ENCODE results near the gene MYH6. TPM values are rescaled to one million over a fixed set of nuclear protein-coding genes. Genes with fewer than 3 reads are reported as not detected.
"Not testable (repeated sequence)": the region's sequence is repeated elsewhere in the genome, so short reads cannot be mapped to it uniquely, and the experiment has no call there.

The MYH6 gene
- total and polyA plus RNA-seq, 2 donors: 0.05 to 0.25 TPM

GRCh38 chr14:23417269-23417668 lies 9.2 kb upstream of the MYH6 start:
- DNase-seq (ENCODE audit: low read depth in 6 of 9, low spot score in 9 of 9); H3K36me3 ChIP-seq (ENCODE audit: control insufficient read depth in 2 of 2, insufficient read depth in 2 of 2, low read length in 1 of 2); H3K27ac ChIP-seq (ENCODE audit: low read depth in 1 of 2, low read length in 1 of 2); H3K9me3 ChIP-seq (ENCODE audit: control insufficient read depth in 2 of 2, insufficient read depth in 1 of 2, low read length in 1 of 2); H3K4me3 ChIP-seq (ENCODE audit: low read length in 2 of 2); H3K4me1 ChIP-seq (ENCODE audit: control insufficient read depth in 2 of 2, insufficient read depth in 2 of 2, low read length in 2 of 2); H3K27me3 ChIP-seq (ENCODE audit: control insufficient read depth in 2 of 2, insufficient read depth in 1 of 2, low read length in 1 of 2): not testable (repeated sequence)
- 85% methylated on average over 12 of the region's 12 CpGs for WGBS

- 89% methylated on average over 11 of the region's 11 CpGs for WGBS
- DNase-seq (ENCODE audit: low read depth in 6 of 9, low spot score in 9 of 9): no peak
- H3K9me3 ChIP-seq (ENCODE audit: control insufficient read depth in 2 of 2, insufficient read depth in 1 of 2, low read length in 1 of 2): no peaks in the 10 kb centered on the region
- no peaks in the 10 kb centered on the region for H3K36me3 ChIP-seq (ENCODE audit: control insufficient read depth in 2 of 2, insufficient read depth in 2 of 2, low read length in 1 of 2)
- no peak overlapping the region for H3K27ac ChIP-seq (ENCODE audit: low read depth in 1 of 2, low read length in 1 of 2)
- no peaks in the 10 kb centered on the region for H3K4me1 ChIP-seq (ENCODE audit: control insufficient read depth in 2 of 2, insufficient read depth in 2 of 2, low read length in 2 of 2)
- no peak overlapping the region for H3K4me3 ChIP-seq (ENCODE audit: low read length in 2 of 2)
- no peaks in the 10 kb centered on the region for H3K27me3 ChIP-seq (ENCODE audit: control insufficient read depth in 2 of 2, insufficient read depth in 1 of 2, low read length in 1 of 2)
These were observed 8.7 kb upstream of the MYH6 start for GRCh38 chr14:23416801-23417200.

DNA sequence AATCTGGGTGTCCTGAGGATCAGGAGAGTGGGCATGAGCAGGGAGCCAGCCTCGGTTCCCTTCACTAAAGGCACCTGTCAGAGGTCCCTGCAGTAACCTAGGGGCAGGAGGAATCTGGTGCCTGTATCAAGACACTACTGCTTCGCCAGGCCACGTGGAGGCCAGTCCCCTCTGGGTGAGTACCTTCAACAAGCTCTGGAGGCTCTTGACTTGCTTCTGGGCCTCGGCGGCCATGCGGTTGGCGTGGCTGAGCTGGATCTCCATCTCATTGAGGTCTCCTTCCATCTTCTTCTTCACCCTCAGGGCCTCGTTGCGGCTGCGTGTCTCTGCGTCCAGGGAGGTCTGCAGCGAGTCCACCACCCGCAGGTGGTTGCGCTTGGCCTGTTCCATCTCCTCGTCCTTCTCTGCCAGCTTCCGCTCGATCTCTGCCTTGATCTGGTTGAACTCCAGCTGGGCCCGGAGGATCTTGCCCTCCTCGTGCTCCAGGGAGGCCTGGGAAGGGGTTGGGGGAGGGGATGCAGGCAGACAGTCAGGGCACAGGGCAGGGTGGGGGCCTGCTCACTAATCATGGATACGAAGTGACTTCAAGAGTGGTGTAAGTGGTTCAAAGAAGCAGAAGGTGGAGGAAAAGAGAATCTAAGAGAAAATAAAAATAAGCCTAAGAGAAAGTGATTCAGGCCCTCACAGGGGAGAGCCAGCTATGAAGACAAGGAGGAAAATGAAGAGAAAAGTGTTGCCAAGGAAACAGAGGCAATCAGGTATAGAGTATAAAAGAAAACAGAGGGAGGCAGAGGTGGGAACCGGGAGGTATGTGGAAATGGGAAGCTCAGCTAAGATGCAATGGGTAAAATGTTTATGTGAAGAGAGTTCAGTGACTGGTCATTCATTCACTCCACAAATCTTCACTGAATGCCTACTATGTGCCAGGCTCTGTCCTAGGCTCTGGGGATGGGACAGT lies 8.0 kb upstream of the MYH6 start:
- WGBS: 91% methylated on average over 21 of the region's 21 CpGs
- no peak for DNase-seq (ENCODE audit: low read depth in 6 of 9, low spot score in 9 of 9)
- H3K9me3 ChIP-seq (ENCODE audit: control insufficient read depth in 2 of 2, insufficient read depth in 1 of 2, low read length in 1 of 2): no peaks in the 10 kb centered on the region
- no peaks in the 10 kb centered on the region for H3K36me3 ChIP-seq (ENCODE audit: control insufficient read depth in 2 of 2, insufficient read depth in 2 of 2, low read length in 1 of 2)
- H3K4me3 ChIP-seq (ENCODE audit: low read length in 2 of 2): no peak overlapping the region
- no peak overlapping the region for H3K27ac ChIP-seq (ENCODE audit: low read depth in 1 of 2, low read length in 1 of 2)
- H3K27me3 ChIP-seq (ENCODE audit: control insufficient read depth in 2 of 2, insufficient read depth in 1 of 2, low read length in 1 of 2): no peaks in the 10 kb centered on the region
- H3K4me1 ChIP-seq (ENCODE audit: control insufficient read depth in 2 of 2, insufficient read depth in 2 of 2, low read length in 2 of 2): no peaks in the 10 kb centered on the region

GRCh38 chr14:23414906-23415820 lies 7.1 kb upstream of the MYH6 start:
- Histone ChIP-seq H3K27me3 (ENCODE audit: control insufficient read depth in 2 of 2, insufficient read depth in 1 of 2, low read length in 1 of 2) (no peaks in the 10 kb centered on the region), H3K4me3 (ENCODE audit: low read length in 2 of 2) (no peak overlapping the region), H3K4me1 (ENCODE audit: control insufficient read depth in 2 of 2, insufficient read depth in 2 of 2, low read length in 2 of 2) (no peaks in the 10 kb centered on the region), H3K27ac (ENCODE audit: low read depth in 1 of 2, low read length in 1 of 2) (no peak overlapping the region), H3K9me3 (ENCODE audit: control insufficient read depth in 2 of 2, insufficient read depth in 1 of 2, low read length in 1 of 2) (no peaks in the 10 kb centered on the region), H3K36me3 (ENCODE audit: control insufficient read depth in 2 of 2, insufficient read depth in 2 of 2, low read length in 1 of 2) (no peaks in the 10 kb centered on the region)
- WGBS: 97% methylated on average over 39 of the region's 39 CpGs
- no peak for DNase-seq (ENCODE audit: low read depth in 6 of 9, low spot score in 9 of 9)

DNA sequence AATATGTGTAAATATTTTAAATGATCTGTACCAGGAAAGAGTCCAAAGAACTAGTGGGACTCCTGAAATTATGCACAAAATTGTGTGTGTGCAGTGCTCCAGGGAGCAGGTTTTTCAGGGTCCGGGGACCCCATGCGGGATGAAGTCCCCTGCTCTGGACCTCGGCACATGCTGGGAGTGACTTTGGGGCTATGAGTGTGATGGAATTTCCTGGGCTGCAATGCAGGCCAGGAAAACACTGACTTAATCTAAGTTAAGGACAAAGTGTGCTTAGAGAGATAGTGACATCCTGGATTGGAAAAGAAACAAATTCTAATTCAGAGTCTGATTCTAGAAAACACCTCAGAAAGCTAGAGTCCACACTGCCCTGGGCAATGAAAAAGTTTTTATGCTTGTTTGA lies 6.2 kb upstream of the MYH6 start:
- H3K36me3 ChIP-seq (ENCODE audit: control insufficient read depth in 2 of 2, insufficient read depth in 2 of 2, low read length in 1 of 2): no peaks in the 10 kb centered on the region
- WGBS: 78% methylated on average over 3 of the region's 3 CpGs
- H3K27ac ChIP-seq (ENCODE audit: low read depth in 1 of 2, low read length in 1 of 2): no peak overlapping the region
- no peaks in the 10 kb centered on the region for H3K4me1 ChIP-seq (ENCODE audit: control insufficient read depth in 2 of 2, insufficient read depth in 2 of 2, low read length in 2 of 2)
- H3K27me3 ChIP-seq (ENCODE audit: control insufficient read depth in 2 of 2, insufficient read depth in 1 of 2, low read length in 1 of 2): no peaks in the 10 kb centered on the region
- no peaks in the 10 kb centered on the region for H3K9me3 ChIP-seq (ENCODE audit: control insufficient read depth in 2 of 2, insufficient read depth in 1 of 2, low read length in 1 of 2)
- DNase-seq (ENCODE audit: low read depth in 6 of 9, low spot score in 9 of 9): no peak
- H3K4me3 ChIP-seq (ENCODE audit: low read length in 2 of 2): no peak overlapping the region

DNA sequence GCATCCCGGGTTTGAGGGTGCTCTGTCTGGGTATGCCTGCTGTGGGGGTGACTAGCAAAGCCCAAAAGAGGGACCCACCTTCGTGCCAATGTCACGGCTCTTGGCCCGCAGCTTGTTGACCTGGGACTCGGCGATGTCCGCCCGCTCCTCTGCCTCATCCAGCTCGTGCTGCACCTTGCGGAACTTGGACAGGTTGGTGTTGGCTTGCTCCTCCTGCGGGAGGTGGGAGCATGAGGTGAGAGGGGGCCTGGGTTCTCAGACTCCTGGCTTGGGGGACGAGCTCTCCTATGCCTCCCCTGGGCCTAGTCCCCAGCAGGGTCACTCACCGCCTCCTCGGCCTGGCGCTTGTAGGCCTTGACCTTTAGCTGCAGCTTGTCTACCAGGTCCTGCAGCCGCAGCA lies 5.6 kb upstream of the MYH6 start:
- H3K9me3 ChIP-seq (ENCODE audit: control insufficient read depth in 2 of 2, insufficient read depth in 1 of 2, low read length in 1 of 2): no peaks in the 10 kb centered on the region
- H3K27me3 ChIP-seq (ENCODE audit: control insufficient read depth in 2 of 2, insufficient read depth in 1 of 2, low read length in 1 of 2): no peaks in the 10 kb centered on the region
- 95% methylated on average over 16 of the region's 16 CpGs for WGBS
- H3K36me3 ChIP-seq (ENCODE audit: control insufficient read depth in 2 of 2, insufficient read depth in 2 of 2, low read length in 1 of 2): no peaks in the 10 kb centered on the region
- no peak for DNase-seq (ENCODE audit: low read depth in 6 of 9, low spot score in 9 of 9)
- no peak overlapping the region for H3K4me3 ChIP-seq (ENCODE audit: low read length in 2 of 2)
- no peak overlapping the region for H3K27ac ChIP-seq (ENCODE audit: low read depth in 1 of 2, low read length in 1 of 2)
- no peaks in the 10 kb centered on the region for H3K4me1 ChIP-seq (ENCODE audit: control insufficient read depth in 2 of 2, insufficient read depth in 2 of 2, low read length in 2 of 2)

DNA sequence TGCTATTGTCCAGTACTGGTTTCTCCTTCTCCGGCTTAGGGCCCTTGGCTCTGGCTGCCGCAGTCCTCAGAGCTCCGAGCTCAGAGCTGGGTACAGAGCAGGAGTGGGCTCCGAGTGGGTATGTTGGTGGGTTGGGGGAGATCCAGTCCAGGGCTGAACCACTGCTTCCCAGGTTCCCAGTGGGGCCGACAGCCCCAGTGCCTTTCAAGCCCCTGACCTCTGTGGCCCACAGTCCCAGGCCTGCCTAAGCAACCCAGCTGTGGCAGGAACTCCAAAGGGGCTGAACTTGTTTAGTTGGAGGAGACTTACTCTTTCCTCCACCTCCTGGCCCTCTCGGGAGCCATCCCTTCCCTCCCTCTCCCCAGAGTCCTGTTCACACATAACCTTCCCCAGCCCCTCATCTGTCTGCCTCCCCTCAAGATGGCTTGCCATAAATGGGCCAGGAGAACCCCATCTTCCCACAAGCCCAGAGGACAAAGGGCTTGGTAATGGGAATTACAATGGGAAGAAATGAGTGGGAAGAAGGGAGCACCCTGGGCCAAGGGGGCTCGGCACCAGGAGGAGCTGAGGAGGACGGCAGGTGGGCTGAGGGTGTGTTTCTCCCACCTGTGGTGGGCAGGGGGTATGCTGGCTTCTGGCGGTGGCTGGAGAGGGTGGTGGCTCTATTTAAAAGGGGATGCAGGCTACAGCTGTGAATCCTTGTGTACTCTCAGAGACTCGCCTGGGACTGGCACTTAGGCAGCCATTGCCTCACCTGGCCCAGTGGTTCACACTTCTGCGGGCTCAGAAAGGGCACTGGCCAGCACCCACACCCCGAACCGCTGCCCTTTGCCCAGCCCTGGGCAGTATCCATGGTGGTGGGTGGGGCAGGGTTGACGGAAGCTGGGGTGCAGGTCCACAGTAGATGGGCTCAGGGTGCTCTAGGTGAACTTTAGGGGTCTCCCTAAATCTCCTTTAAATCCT lies 3.8 kb upstream of the MYH6 start:
- Histone ChIP-seq H3K9me3 (ENCODE audit: control insufficient read depth in 2 of 2, insufficient read depth in 1 of 2, low read length in 1 of 2) (no peaks in the 10 kb centered on the region), H3K27ac (ENCODE audit: low read depth in 1 of 2, low read length in 1 of 2) (no peak overlapping the region), H3K27me3 (ENCODE audit: control insufficient read depth in 2 of 2, insufficient read depth in 1 of 2, low read length in 1 of 2) (no peaks in the 10 kb centered on the region), H3K4me3 (ENCODE audit: low read length in 2 of 2) (no peak overlapping the region), H3K36me3 (ENCODE audit: control insufficient read depth in 2 of 2, insufficient read depth in 2 of 2, low read length in 1 of 2) (no peaks in the 10 kb centered on the region), H3K4me1 (ENCODE audit: control insufficient read depth in 2 of 2, insufficient read depth in 2 of 2, low read length in 2 of 2) (no peaks in the 10 kb centered on the region)
- WGBS: 96% methylated on average over 14 of the region's 14 CpGs
- DNase-seq (ENCODE audit: low read depth in 6 of 9, low spot score in 9 of 9): no peak

DNA sequence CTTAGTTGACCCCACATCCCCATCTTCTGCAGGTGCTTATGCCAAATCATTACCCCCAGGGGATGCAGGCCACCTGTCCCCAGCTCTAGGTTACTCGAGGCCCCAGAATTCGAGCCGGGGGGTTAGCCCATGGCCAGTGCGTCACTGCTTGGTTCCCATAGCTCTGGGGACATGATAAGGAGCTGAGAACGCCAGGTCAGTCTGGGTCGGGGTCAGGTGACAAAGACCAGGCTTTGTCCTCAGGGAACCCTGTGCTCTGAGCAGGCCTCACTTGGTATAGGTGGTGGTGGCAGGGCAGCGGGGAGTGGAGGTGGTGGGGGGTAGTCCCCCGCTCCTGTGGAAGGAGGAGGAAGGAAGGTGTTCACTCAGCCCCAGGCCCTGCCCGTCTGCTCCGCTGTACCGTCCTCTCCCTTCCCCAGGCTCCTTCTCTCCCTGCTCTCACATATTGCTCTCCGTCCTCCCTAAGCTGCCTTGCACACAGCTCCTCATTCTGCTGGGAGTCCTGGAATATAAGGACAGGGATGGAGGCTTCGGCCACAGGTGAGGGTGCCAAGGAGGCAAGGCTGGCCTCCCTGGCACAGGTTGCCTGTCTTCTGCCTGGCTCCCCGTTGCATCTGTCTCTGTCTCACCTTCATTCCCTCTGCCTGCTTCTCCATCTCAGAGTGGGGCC lies 2.0 kb upstream of the MYH6 start:
- Histone ChIP-seq H3K27ac (ENCODE audit: low read depth in 1 of 2, low read length in 1 of 2) (no peak overlapping the region), H3K9me3 (ENCODE audit: control insufficient read depth in 2 of 2, insufficient read depth in 1 of 2, low read length in 1 of 2) (no peaks in the 10 kb centered on the region), H3K4me1 (ENCODE audit: control insufficient read depth in 2 of 2, insufficient read depth in 2 of 2, low read length in 2 of 2) (no peaks in the 10 kb centered on the region), H3K36me3 (ENCODE audit: control insufficient read depth in 2 of 2, insufficient read depth in 2 of 2, low read length in 1 of 2) (no peaks in the 10 kb centered on the region), H3K27me3 (ENCODE audit: control insufficient read depth in 2 of 2, insufficient read depth in 1 of 2, low read length in 1 of 2) (no peaks in the 10 kb centered on the region), H3K4me3 (ENCODE audit: low read length in 2 of 2) (no peak overlapping the region)
- 90% methylated on average over 14 of the region's 14 CpGs for WGBS
- no peak for DNase-seq (ENCODE audit: low read depth in 6 of 9, low spot score in 9 of 9)
